ENCODE data around the gene DHX35. TPM values are rescaled to one million over a fixed set of nuclear protein-coding genes. Genes with fewer than 3 reads are reported as not detected.

The DHX35 gene, protein sequence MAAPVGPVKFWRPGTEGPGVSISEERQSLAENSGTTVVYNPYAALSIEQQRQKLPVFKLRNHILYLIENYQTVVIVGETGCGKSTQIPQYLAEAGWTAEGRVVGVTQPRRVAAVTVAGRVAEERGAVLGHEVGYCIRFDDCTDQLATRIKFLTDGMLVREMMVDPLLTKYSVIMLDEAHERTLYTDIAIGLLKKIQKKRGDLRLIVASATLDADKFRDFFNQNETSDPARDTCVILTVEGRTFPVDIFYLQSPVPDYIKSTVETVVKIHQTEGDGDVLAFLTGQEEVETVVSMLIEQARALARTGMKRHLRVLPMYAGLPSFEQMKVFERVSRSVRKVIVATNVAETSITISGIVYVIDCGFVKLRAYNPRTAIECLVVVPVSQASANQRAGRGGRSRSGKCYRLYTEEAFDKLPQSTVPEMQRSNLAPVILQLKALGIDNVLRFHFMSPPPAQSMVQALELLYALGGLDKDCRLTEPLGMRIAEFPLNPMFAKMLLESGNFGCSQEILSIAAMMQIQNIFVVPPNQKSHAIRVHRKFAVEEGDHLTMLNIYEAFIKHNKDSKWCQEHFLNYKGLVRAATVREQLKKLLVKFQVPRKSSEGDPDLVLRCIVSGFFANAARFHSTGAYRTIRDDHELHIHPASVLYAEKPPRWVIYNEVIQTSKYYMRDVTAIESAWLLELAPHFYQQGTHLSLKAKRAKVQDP
- 10 to 100 TPM; 12.2 to 16.1 TPM for total RNA-seq
- 18.9 TPM for polyA plus RNA-seq (2013, experiment 1 of 2)
- 16.1 TPM for polyA plus RNA-seq (2013, experiment 2 of 2)
- long read RNA-seq, experiment 1, partial matches to known transcripts: 1 of 10 reads
- long read RNA-seq, experiment 1, other reads (novel, unspliced or antisense): 7 of 10 reads
- long read RNA-seq, experiment 2, transcript DHX35-201 (22 exons, 3,325 nt): major isoform, 9 of 29 reads
- long read RNA-seq, experiment 2, partial matches to known transcripts: 2 of 29 reads
- long read RNA-seq, experiment 2, other reads (novel, unspliced or antisense): 17 of 29 reads
- long read RNA-seq, experiment 3, transcript DHX35-201 (22 exons, 3,325 nt): major isoform, 41 of 73 reads
- long read RNA-seq, experiment 3, transcript DHX35-206 (22 exons, 3,318 nt): minor isoform, 5 of 73 reads
- long read RNA-seq, experiment 3, partial matches to known transcripts: 2 of 73 reads
- long read RNA-seq, experiment 3, other reads (novel, unspliced or antisense): 22 of 73 reads
- long read RNA-seq, experiment 4, partial matches to known transcripts: 3 of 5 reads
- long read RNA-seq, experiment 4, other reads (novel, unspliced or antisense): 2 of 5 reads

DNA sequence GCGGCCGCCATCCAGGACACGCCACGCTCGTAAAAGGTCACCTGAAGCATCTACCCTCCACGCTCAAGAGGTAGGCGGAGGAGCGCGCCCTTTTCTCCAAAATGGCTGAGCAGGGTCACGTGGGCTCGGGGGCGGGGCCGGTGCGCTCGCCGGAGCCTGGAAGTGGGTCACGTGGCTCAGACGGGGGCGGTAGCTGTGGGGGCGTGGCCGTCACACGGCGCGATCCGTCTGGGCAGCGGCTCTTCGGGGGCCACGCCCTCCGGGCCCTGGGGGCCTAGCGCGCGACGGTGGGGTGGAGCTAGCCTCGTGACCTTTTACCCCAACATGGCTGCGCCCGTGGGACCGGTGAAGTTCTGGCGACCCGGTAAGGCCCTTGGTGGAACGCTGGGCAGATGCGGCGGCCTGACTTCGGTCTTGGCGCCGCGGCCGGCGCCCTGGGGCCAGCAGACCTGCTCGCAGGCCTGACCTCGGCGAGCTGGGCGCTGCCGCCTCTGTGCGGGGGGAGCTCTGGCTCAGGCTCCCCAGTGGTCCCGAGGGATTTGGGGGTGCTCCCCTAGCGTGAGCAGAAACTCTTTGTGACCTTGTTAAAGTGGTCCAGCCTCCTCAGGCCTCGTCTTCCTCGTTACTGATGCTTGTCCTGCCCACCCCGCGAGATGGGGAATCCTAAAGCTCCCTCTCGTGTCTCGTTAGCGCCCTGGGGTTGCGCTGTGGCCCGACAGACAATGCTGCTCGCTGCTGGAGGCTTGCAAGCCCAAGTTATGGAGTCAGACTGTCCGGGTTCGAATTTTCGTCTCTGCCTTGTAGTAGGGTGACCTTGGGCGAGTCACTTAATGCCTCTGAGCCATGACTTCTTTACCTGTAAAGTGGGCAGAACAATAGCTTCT, at the start of gene DHX35:
Gene DHX35, plus strand, starts transcription at position 301 of the 884 bp plus-strand sequence. Its CDS starts 24 bp downstream, at position 325.
- 0% methylated on average over 33 to 70 of the region's 70 CpGs for WGBS, 2 experiments (ENCODE audit: insufficient coverage in 1 of 2, insufficient read length in 1 of 2)
- H3K27ac Mint-ChIP-seq: peak within 1 kb of the TSS; percentile 97
- H3K9me3 Mint-ChIP-seq: no peaks in the 10 kb centered on the region
- H3K27me3 ChIP-seq (ENCODE audit: control insufficient read depth, insufficient read depth, low read length, poor library complexity, severe bottlenecking): no peaks in the 10 kb centered on the region
- peaks cover 3% of the 10 kb centered on the region for H3K36me3 ChIP-seq (ENCODE audit: control insufficient read depth, insufficient read depth, low read length)
- peak within 1 kb of the TSS; percentile 81 for H3K4me3 Mint-ChIP-seq
- peak within 1 kb of the TSS; percentile 95 for H3K9ac ChIP-seq (ENCODE audit: extremely low read depth, low read length, poor library complexity, severe bottlenecking)
- TF ChIP-seq, protein P1, sequence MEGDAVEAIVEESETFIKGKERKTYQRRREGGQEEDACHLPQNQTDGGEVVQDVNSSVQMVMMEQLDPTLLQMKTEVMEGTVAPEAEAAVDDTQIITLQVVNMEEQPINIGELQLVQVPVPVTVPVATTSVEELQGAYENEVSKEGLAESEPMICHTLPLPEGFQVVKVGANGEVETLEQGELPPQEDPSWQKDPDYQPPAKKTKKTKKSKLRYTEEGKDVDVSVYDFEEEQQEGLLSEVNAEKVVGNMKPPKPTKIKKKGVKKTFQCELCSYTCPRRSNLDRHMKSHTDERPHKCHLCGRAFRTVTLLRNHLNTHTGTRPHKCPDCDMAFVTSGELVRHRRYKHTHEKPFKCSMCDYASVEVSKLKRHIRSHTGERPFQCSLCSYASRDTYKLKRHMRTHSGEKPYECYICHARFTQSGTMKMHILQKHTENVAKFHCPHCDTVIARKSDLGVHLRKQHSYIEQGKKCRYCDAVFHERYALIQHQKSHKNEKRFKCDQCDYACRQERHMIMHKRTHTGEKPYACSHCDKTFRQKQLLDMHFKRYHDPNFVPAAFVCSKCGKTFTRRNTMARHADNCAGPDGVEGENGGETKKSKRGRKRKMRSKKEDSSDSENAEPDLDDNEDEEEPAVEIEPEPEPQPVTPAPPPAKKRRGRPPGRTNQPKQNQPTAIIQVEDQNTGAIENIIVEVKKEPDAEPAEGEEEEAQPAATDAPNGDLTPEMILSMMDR (conservative IDR thresholded peaks at IDR 0.05): peak; percentile 28
- peak within 1 kb of the TSS; percentile 90 for H3K4me3 ChIP-seq (ENCODE audit: low read length)
- no peaks in the 10 kb centered on the region for H3K9me3 ChIP-seq (ENCODE audit: control insufficient read depth, low read length)
- peaks cover 10% of the 10 kb centered on the region for H3K4me1 Mint-ChIP-seq
- peak; percentile 98 for DNase-seq
- H3K27ac ChIP-seq (ENCODE audit: low read depth, low read length): peak within 1 kb of the TSS; percentile 91
- H3K27me3 Mint-ChIP-seq (ENCODE audit: insufficient read depth): no peaks in the 10 kb centered on the region
- H3K36me3 Mint-ChIP-seq (ENCODE audit: low read depth): peaks cover 13% of the 10 kb centered on the region
- H3K4me1 ChIP-seq (ENCODE audit: control insufficient read depth, insufficient read depth, low read length): no peaks in the 10 kb centered on the region

DNA sequence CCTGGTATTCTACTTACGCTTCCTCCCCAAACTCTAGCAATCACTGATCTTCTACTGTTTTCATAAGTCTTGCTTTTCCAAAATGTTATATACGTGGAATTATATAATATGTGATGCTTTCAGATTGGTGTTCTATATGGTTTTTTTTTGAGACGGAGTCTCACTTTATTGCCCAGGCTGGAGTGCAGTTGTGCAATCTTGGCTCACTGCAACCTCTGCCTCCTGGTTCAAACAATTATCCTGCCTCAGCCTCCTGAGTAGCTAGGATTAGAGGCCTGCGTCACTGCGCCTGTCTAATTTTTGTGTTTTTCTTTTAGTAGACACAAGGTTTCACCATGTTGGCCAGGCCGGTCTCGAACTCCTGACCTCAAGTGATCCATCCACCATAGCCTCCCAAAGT, 46.8 kb upstream of the DHX35 start:
- H3K9me3 ChIP-seq (ENCODE audit: control insufficient read depth, low read length): no peaks in the 10 kb centered on the region
- Mint-ChIP-seq H3K4me3 (no peak overlapping the region), H3K4me1 (peaks cover 3% of the 10 kb centered on the region), H3K9me3 (no peaks in the 10 kb centered on the region), H3K36me3 (ENCODE audit: low read depth) (peaks cover 19% of the 10 kb centered on the region), H3K27ac (no peak overlapping the region), H3K27me3 (ENCODE audit: insufficient read depth) (no peaks in the 10 kb centered on the region)
- no peak overlapping the region for H3K4me3 ChIP-seq (ENCODE audit: low read length)
- no peak overlapping the region for H3K9ac ChIP-seq (ENCODE audit: extremely low read depth, low read length, poor library complexity, severe bottlenecking)
- peaks cover 38% of the 10 kb centered on the region for H3K36me3 ChIP-seq (ENCODE audit: control insufficient read depth, insufficient read depth, low read length)
- WGBS, 2 experiments (ENCODE audit: insufficient coverage in 1 of 2, insufficient read length in 1 of 2): 93 to 95% methylated on average over 6 to 7 of the region's 7 CpGs
- H3K4me1 ChIP-seq (ENCODE audit: control insufficient read depth, insufficient read depth, low read length): no peaks in the 10 kb centered on the region
- TF ChIP-seq, protein P1 (conservative IDR thresholded peaks at IDR 0.05): no peak
- H3K27me3 ChIP-seq (ENCODE audit: control insufficient read depth, insufficient read depth, low read length, poor library complexity, severe bottlenecking): no peaks in the 10 kb centered on the region
- no peak overlapping the region for H3K27ac ChIP-seq (ENCODE audit: low read depth, low read length)
- DNase-seq: no peak

Data from endodermal cell (in vitro differentiated cells).